Tibial nerve (tissue), 4 donors: ENCODE results near the gene ZNF91. TPM values are rescaled to one million over a fixed set of nuclear protein-coding genes. Genes with fewer than 3 reads are reported as not detected.
"Not testable (repeated sequence)": the region's sequence is repeated elsewhere in the genome, so short reads cannot be mapped to it uniquely, and the experiment has no call there.

Experiments used
- DNase-seq, 2 donors: peaks; one replicate each; pipeline ENCODE4 v3.0.0-alpha.2; 2019; ENCODE audit warnings: low spot score in 2 of 2
- H3K27ac ChIP-seq, 4 donors: fragments of 200-600 bp; sonication (generic) in 3 of 4; one replicate each; pipeline ENCODE4 v1.5.1; 2017 to 2019; ENCODE audit warnings: mild to moderate bottlenecking in 1 of 4
- H3K27me3 ChIP-seq, 2 donors: fragments of 200-600 bp; sonication (generic) in 1 of 2; one replicate each; pipeline versions ENCODE4 v1.5.1 to v1.6.0; 2017 to 2019
- H3K36me3 ChIP-seq, 3 donors: fragments of 200-600 bp; sonication (generic); one replicate each; pipeline ENCODE4 v1.5.1; 2018 to 2019
- H3K4me1 ChIP-seq, 4 donors: fragments of 200-600 bp; sonication (generic) in 3 of 4; one replicate each; pipeline ENCODE4 v1.5.1; 2017 to 2019
- H3K4me3 ChIP-seq, 4 donors: fragments of 200-600 bp; sonication (generic) in 3 of 4; one replicate each; pipeline ENCODE4 v1.5.1; 2017 to 2019; ENCODE audit warnings: mild to moderate bottlenecking in 1 of 4, moderate library complexity in 1 of 4
- H3K9me3 ChIP-seq, 4 donors: fragments of 200-600 bp; sonication (generic) in 3 of 4; one replicate each; pipeline ENCODE4 v1.5.1; 2017 to 2019
- EP300 ChIP-seq, 2 donors: sonication (generic); formaldehyde crosslinking; IDR thresholded peaks; one replicate each; pipeline ENCODE4 v1.6.1; 2017; ENCODE audit warnings: antibody characterized with exemption in 2 of 2, mild to moderate bottlenecking in 1 of 2
- POLR2A ChIP-seq, 2 donors: fragments of 450-650 bp; IDR thresholded peaks; one replicate each; pipeline ENCODE4 v1.6.1; 2017; ENCODE audit warnings: antibody characterized with exemption in 2 of 2, mild to moderate bottlenecking in 2 of 2, moderate library complexity in 2 of 2
- WGBS, 2 donors: methylation state at CpG; one replicate each; pipeline ENCODE4 v1.1.5; 2018; 5-methylcytosine and 5-hydroxymethylcytosine counted together
- small RNA-seq: library from RNA; depleted of rRNA; stranded (forward); fragments of <200 nt; gene quantifications from one replicate; pipeline ENCODE3, GENCODE V24; 2016
- total RNA-seq, 4 donors: library from RNA; depleted of rRNA; stranded (reverse); fragments of >200 nt; gene quantifications; one replicate each; pipeline ENCODE4 v1.1.0, GENCODE V29; 2016
- TF ChIP-seq, protein P1 (sequence below), 5 experiments: fragments of 200-600 bp in 3 of 5; fragments of 450-650 bp in 2 of 5; sonication (generic) in 3 of 5; IDR thresholded peaks; one replicate each; pipeline ENCODE4 v1.5.1; 2016 to 2019; ENCODE audit warnings: antibody characterized with exemption in 5 of 5, mild to moderate bottlenecking in 3 of 5, moderate library complexity in 2 of 5

The ZNF91 gene
- total RNA-seq, 4 donors from 2014 or later, result 63.5 to 83.1 (median 81.7) TPM

DNA sequence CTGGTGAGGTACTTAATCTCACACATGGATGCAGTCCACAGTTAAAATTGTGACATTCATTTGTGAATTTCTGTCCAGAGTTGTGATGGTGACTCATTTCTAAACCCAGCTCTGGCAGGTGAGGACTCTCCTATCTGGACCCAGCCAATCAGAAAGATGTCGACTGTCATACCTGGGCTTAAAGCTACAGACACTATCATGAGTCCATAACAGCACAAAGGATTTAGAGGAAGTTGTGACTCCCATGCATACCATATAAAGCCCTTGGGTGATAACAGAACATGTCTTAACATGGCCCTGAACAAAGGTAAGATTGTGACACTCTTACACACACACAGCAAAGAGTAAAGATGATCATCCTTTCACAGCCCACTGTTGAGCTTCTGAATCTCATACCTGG, 85.3 kb downstream of the ZNF91 start:
- DNase-seq, result no peak
- TF ChIP-seq POLR2A (IDR thresholded peaks at IDR 0.05) (no peak), EP300 (IDR thresholded peaks at IDR 0.05) (no peak)
- TF ChIP-seq, protein P1, sequence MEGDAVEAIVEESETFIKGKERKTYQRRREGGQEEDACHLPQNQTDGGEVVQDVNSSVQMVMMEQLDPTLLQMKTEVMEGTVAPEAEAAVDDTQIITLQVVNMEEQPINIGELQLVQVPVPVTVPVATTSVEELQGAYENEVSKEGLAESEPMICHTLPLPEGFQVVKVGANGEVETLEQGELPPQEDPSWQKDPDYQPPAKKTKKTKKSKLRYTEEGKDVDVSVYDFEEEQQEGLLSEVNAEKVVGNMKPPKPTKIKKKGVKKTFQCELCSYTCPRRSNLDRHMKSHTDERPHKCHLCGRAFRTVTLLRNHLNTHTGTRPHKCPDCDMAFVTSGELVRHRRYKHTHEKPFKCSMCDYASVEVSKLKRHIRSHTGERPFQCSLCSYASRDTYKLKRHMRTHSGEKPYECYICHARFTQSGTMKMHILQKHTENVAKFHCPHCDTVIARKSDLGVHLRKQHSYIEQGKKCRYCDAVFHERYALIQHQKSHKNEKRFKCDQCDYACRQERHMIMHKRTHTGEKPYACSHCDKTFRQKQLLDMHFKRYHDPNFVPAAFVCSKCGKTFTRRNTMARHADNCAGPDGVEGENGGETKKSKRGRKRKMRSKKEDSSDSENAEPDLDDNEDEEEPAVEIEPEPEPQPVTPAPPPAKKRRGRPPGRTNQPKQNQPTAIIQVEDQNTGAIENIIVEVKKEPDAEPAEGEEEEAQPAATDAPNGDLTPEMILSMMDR (IDR thresholded peaks at IDR 0.05), result no peak
- Histone ChIP-seq H3K4me1 (no peaks in the 10 kb centered on the region), H3K27ac (no peak overlapping the region), H3K27me3 (no peaks in the 10 kb centered on the region), H3K36me3 (peaks cover 0 to 5% (median 0%) of the 10 kb centered on the region in 3 donors), H3K9me3 (no peaks in the 10 kb centered on the region), H3K4me3 (no peak overlapping the region)
- 100% methylated on average over 1 of the region's 1 CpG for WGBS, 2 donors

DNA sequence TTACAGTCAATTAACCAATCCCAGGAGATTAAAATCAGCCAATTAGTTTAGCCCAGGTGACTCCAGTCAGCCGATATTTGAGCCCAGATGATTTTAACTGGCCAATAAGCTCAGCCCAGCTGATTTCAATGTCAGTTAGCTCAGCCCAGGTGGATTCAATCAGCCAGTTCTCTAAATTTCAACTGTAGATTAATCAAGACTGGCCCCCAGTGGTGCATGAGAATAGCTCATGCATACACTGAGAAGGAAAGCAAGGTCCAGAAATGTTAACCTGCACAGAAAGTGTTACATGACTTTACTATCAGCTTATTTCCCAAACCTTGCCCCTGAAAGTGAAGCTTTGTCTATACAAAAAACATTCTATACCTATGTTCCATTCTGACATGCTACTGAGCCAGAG, 89.7 kb downstream of the ZNF91 start:
- Histone ChIP-seq H3K27ac (no peak overlapping the region), H3K4me3 (no peak overlapping the region), H3K9me3 (peaks cover 0 to 19% (median 0%) of the 10 kb centered on the region in 4 donors), H3K27me3 (no peaks in the 10 kb centered on the region), H3K36me3 (peaks cover 0 to 5% (median 0%) of the 10 kb centered on the region in 3 donors), H3K4me1 (no peaks in the 10 kb centered on the region)
- no peak for DNase-seq
- no peak for TF ChIP-seq POLR2A (IDR thresholded peaks at IDR 0.05)
- TF ChIP-seq, protein P1 (IDR thresholded peaks at IDR 0.05), result no peak
- no peak for TF ChIP-seq EP300 (IDR thresholded peaks at IDR 0.05)
- WGBS, 2 donors, result 67 to 81% methylated on average over 1 of the region's 1 CpG

DNA sequence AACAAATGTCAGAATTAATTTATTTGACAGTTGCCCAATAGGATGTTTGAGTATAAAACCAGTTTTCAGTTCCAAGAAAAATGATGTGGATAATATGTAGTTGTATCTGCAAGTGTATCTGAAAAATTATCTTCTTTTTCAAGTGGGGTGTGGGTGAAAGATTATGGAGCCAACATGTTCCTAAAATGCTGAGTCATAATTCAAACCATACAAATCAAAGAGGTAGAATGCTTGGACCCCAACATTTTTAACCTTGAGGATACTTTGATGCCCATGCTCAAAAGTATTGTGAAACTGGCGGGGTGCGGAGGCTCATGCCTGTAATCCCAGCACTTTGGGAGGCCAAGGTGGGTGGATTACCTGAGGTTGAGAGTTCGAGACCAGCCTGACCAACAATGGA, 91.0 kb downstream of the ZNF91 start:
- no peak overlapping the region for H3K4me3 ChIP-seq

DNA sequence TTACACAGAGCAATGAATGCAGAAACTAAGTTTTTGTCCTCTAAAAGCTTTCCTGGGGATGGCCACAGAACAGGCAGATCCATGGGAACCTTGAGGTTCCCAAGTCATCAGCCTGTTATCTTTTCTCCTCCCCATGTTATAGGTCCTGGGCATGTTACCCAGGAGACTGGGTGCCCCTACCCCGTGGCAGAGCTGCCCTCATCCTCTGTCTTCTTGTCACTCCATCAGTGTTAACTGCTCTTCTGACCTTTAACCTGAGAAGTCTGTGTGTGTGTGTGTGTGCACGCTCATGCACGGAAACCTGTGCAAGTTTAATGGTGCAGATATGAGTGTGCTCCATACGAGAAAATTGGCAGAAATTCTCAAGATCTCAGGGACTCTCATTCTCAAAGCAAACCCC, 101.1 kb downstream of the ZNF91 start:
- Histone ChIP-seq H3K36me3 (no peaks in the 10 kb centered on the region), H3K4me3 (no peak overlapping the region), H3K9me3 (peaks cover 0 to 10% (median 0%) of the 10 kb centered on the region in 4 donors), H3K27ac (no peak overlapping the region), H3K27me3 (no peaks in the 10 kb centered on the region), H3K4me1 (no peaks in the 10 kb centered on the region)
- 80 to 84% methylated on average over 4 of the region's 4 CpGs for WGBS, 2 donors
- no peak for TF ChIP-seq EP300 (IDR thresholded peaks at IDR 0.05)
- TF ChIP-seq POLR2A (IDR thresholded peaks at IDR 0.05), result no peak
- TF ChIP-seq, protein P1 (IDR thresholded peaks at IDR 0.05), result no peak
- no peak for DNase-seq

More for the DNA sequence above, 91.0 kb downstream of the ZNF91 start:
- no peak for TF ChIP-seq EP300 (IDR thresholded peaks at IDR 0.05)
- no peak for TF ChIP-seq POLR2A (IDR thresholded peaks at IDR 0.05)
- TF ChIP-seq, protein P1 (IDR thresholded peaks at IDR 0.05), result no peak
- Histone ChIP-seq H3K36me3 (peaks cover 0 to 5% (median 0%) of the 10 kb centered on the region in 3 donors), H3K27me3 (no peaks in the 10 kb centered on the region), H3K4me1 (no peaks in the 10 kb centered on the region), H3K9me3 (peaks cover 0 to 27% (median 0%) of the 10 kb centered on the region in 4 donors), H3K27ac (no peak overlapping the region)
- 87% methylated on average over 3 of the region's 3 CpGs for WGBS, 2 donors
- no peak for DNase-seq

DNA sequence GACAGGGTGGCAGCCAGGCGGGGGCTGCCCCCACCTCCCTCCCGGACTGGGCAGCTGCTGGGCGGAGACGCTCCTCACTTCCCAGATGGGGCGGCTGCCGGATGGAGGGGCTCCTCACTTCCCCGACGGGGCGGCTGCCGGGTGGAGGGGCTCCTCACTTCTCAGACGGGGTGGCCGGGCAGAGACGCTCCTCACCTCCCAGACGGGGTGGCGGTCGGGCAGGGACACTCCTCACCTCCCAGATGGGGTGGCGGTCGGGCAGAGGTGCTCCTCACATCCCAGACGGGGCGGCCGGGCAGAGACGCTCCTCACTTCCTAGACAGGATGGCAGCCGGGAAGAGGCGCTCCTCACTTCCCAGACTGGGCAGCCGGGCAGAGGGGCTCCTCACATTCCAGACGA, 105.3 kb downstream of the ZNF91 start:
- H3K27me3 ChIP-seq, DNase-seq, H3K4me1 ChIP-seq, H3K4me3 ChIP-seq, H3K9me3 ChIP-seq, H3K36me3 ChIP-seq, H3K27ac ChIP-seq: not testable (repeated sequence)
- WGBS, 2 donors, result 96 to 98% methylated on average over 18 to 24 of the region's 26 CpGs

Small RNA genes lying within 50 kb of the gene (small RNA-seq; reads per million reads assigned to genes)
- not detected for gene VN1R91P

Other genes with a start within 250 kb of the ZNF91 start
- 1 to 10 TPM in 2 of 4 donors, under 1 TPM in 2; 0.22 to 1.4 (median 0.82) TPM for gene ZNF724, start 145.1 kb downstream of the ZNF91 start, total RNA-seq